A673 (cell line): ENCODE results near the gene NFIC. TPM values are rescaled to one million over a fixed set of nuclear protein-coding genes. Genes with fewer than 3 reads are reported as not detected.
A peak's percentile ranks its signal among the peaks of the same experiment; 100 is the strongest.
"Not testable (repeated sequence)": the region's sequence is repeated elsewhere in the genome, so short reads cannot be mapped to it uniquely, and the experiment has no call there.

Experiments used
- BruUV-seq: library from RNA; stranded (reverse); fragments of 400-500 nt; replicated peaks from 2 replicates; lab custom pipeline; 2021; lab: Mats Ljungman, UMichigan
- CTCF ChIA-PET: fragments of 300-600 bp; sonication (Branson Sonifier 250); formaldehyde crosslinking; loops from one replicate; lab custom pipeline; 2022; ENCODE audit warnings: antibody characterized with exemption; lab: Charles Lee
- POLR2A ChIA-PET: fragments of 300-600 bp; sonication (Branson Sonifier 250); formaldehyde crosslinking; loops from one replicate; lab custom pipeline; 2022; ENCODE audit warnings: antibody characterized with exemption; ENCODE audit not compliant: low non-redundant PET; lab: Charles Lee
- DNase-seq: peaks from one replicate; pipeline ENCODE4 v3.0.0-alpha.2; 2015; ENCODE audit warnings: low spot score
- H3K27ac ChIP-seq: fragments of 200-600 bp; sonication (generic); 2 replicates; pipeline ENCODE4 v1.5.1; 2016; ENCODE audit warnings: mixed run types, low read depth, mild to moderate bottlenecking, mixed read lengths, antibody characterized with exemption, low read length; ENCODE audit not compliant: poor library complexity, severe bottlenecking
- H3K27me3 ChIP-seq: fragments of 200-600 bp; sonication (generic); replicated peaks from 2 replicates; pipeline ENCODE4 v1.6.1; 2017; ENCODE audit warnings: mixed run types, low read depth, mild to moderate bottlenecking, mixed read lengths, antibody characterized with exemption, low read length; ENCODE audit not compliant: insufficient read depth, poor library complexity
- H3K36me3 ChIP-seq: fragments of 200-600 bp; sonication (generic); 2 replicates; pipeline ENCODE4 v1.6.1; 2016; ENCODE audit warnings: mixed run types, mild to moderate bottlenecking, mixed read lengths, antibody characterized with exemption, low read length; ENCODE audit not compliant: insufficient read depth, poor library complexity, severe bottlenecking
- H3K4me1 ChIP-seq: fragments of 200-600 bp; sonication (generic); 2 replicates; pipeline ENCODE4 v1.6.1; 2017; ENCODE audit warnings: mixed run types, mild to moderate bottlenecking, mixed read lengths, antibody characterized with exemption, low read length; ENCODE audit not compliant: insufficient read depth, poor library complexity, severe bottlenecking
- H3K4me3 ChIP-seq: fragments of 200-600 bp; sonication (generic); 2 replicates; pipeline ENCODE4 v1.5.1; 2016; ENCODE audit warnings: low read depth, mixed run types, mild to moderate bottlenecking, mixed read lengths, low read length; ENCODE audit not compliant: poor library complexity, severe bottlenecking
- H3K9me3 ChIP-seq: fragments of 200-600 bp; sonication (generic); 2 replicates; pipeline ENCODE4 v1.6.1; 2016; ENCODE audit warnings: mixed run types, low read depth, mild to moderate bottlenecking, mixed read lengths, antibody characterized with exemption, low read length; ENCODE audit not compliant: poor library complexity, severe bottlenecking
- EZH2 ChIP-seq: fragments of 200-600 bp; sonication (generic); IDR thresholded peaks from 2 replicates; pipeline ENCODE4 v1.6.1; 2017; ENCODE audit warnings: borderline replicate concordance, low read depth, mild to moderate bottlenecking, mixed read lengths, antibody characterized with exemption, low read length; ENCODE audit not compliant: poor library complexity, severe bottlenecking
- intact Hi-C: fragments of 100-400 bp; cut with micrococcal nuclease; formaldehyde crosslinking; loops from one replicate; pipeline ENCODE4 v1.10.0; 2022; ENCODE audit not compliant: unreplicated experiment
- total RNA-seq: library from RNA; stranded (reverse); gene quantifications from 2 replicates; pipeline ENCODE4 v1.2.3, GENCODE V29; 2021
- TF ChIP-seq, protein P1 (sequence below): fragments of 300-800, 200-600 bp; sonication (generic); conservative IDR thresholded peaks from 2 replicates; pipeline ENCODE4 v1.5.1; 2017; ENCODE audit warnings: low read depth, mild to moderate bottlenecking, antibody characterized with exemption, low read length, moderate library complexity, mixed read lengths

Gene NFIC
- total RNA-seq, 1 experiment from 2014 or later = 112 TPM

DNA sequence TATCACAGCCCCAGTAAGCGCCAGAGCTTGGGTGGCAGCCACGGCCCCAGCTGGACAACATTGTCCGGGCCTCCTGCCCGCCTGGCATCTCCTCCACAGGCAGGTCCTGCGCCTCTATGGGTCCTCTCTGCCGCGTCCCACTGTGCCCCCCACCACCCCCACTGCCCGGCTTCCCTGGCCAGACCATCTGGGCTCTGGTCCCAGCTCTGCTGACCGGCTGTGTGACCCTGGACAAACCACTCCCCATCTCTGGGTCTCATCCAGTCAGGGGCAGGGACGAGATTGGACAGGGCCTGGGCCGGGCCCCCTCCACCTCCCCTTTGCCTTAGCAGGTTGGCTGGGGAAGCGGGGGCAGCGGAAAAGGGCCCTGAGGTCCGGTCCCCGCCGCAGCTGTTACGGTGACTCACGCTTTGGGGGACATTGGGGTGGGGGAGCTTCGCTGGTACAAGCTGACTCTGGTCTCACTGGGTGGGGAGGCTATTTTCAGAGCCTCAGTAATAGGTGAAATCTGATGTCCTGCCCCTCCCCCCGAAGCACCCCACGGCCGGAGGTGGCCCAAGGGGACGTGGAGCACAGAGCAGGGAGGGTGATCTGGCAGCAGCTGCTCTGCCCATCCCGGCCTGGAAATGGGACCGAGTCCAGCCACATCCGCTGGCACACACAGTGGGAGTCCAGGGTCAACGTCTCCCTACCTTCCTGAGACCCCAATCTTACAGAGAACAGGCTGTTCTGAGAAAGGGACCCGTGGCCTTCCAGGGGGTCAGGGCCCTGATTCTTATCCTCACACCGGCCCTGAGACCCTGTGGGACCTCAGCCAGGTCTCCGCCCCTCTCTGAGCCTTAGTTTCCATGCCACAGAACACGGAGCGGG, 9.1 kb downstream of the NFIC start:
- POLR2A ChIA-PET = interaction anchor here (0.6 kb wide), 1 partner anchor 67 kb away, joined by 15 read pairs; no protein-coding TSS in a partner anchor
- Histone ChIP-seq H3K36me3 (peaks cover 4% of the 10 kb centered on the region), H3K27ac (peak overlapping the region; percentile 59), H3K9me3 (no peaks in the 10 kb centered on the region), H3K27me3 (no peaks in the 10 kb centered on the region), H3K4me3 (no peak overlapping the region), H3K4me1 (peaks cover 2% of the 10 kb centered on the region)
- intact Hi-C loops = no loop called here
- CTCF ChIA-PET = no interaction called here
- no peak for DNase-seq
- no peak for TF ChIP-seq EZH2
- TF ChIP-seq, protein P1, sequence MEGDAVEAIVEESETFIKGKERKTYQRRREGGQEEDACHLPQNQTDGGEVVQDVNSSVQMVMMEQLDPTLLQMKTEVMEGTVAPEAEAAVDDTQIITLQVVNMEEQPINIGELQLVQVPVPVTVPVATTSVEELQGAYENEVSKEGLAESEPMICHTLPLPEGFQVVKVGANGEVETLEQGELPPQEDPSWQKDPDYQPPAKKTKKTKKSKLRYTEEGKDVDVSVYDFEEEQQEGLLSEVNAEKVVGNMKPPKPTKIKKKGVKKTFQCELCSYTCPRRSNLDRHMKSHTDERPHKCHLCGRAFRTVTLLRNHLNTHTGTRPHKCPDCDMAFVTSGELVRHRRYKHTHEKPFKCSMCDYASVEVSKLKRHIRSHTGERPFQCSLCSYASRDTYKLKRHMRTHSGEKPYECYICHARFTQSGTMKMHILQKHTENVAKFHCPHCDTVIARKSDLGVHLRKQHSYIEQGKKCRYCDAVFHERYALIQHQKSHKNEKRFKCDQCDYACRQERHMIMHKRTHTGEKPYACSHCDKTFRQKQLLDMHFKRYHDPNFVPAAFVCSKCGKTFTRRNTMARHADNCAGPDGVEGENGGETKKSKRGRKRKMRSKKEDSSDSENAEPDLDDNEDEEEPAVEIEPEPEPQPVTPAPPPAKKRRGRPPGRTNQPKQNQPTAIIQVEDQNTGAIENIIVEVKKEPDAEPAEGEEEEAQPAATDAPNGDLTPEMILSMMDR = no peak
- BruUV-seq = no TSS peak

DNA sequence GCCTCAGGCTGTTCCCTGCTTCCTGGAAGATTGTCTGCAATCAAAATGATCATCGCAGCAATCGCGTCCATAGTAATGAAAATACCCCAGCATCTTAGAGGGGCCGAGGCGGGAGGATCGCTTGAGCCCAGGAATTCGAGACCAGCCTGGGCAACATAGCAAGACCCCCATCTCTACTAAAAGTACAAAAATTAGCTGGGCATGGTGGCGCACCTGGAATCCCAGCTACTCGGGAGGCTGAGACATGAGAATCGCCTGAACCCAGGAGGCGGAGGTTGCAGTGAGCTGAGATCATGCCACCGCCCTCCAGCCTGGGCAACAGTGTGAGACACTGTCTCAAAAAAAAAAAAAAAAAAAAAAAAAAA, 9.7 kb downstream of the NFIC start:
- H3K27ac ChIP-seq, H3K9me3 ChIP-seq, DNase-seq, H3K4me3 ChIP-seq, BruUV-seq, intact Hi-C loops, POLR2A ChIA-PET, H3K36me3 ChIP-seq, H3K27me3 ChIP-seq, H3K4me1 ChIP-seq: not testable (repeated sequence)
- CTCF ChIA-PET = interaction anchor here (0.6 kb wide), 1 partner anchor 53 kb away, joined by 4 read pairs; no protein-coding TSS in a partner anchor

DNA sequence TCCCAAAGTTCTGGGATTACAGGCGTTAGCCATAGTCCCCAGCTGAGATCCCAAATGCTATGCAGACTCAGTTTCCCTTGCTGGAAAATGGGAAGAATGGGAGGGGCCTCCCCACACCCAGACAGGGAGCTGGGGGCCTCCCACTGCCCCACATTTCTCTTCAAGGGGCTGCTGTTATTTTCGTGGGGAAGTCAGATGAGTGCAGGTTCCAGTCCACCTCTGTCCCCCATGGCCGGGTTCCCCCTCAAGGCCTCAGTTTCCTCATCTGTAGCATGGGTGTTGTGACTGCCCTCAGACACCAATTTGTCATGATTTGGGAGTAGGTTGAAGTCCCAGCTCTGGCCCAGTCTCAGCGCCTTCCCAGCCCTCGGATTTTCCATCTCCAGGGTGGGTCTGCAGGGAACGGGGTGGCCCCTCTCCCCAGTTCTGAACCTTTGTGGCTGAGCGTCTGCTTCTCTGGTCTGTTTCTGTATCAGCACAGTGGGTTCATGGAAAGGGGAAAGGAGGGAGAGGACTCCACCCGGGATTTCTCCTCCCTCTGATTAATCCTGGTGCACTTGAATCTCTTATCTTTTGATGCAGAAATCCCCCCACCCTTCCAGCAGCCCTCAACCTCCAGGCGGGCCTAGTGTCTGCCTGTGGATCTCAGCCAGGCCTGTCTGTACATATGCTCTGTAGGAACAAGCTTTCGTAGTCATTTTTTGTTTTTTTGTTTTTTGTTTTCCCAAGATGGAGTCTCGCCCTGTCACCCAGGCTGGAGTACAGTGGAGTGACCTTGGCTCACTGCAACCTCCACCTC, 12.2 kb downstream of the NFIC start:
- no peak overlapping the region for H3K4me3 ChIP-seq
- H3K36me3 ChIP-seq = peaks cover 10% of the 10 kb centered on the region
- no peak overlapping the region for H3K27ac ChIP-seq
- ChIA-PET POLR2A (no interaction called here), CTCF (interaction anchor here (1.0 kb wide), 1 partner anchor 51 kb away, joined by 3 read pairs; no protein-coding TSS in a partner anchor)
- no peaks in the 10 kb centered on the region for H3K27me3 ChIP-seq
- no peak for TF ChIP-seq EZH2
- TF ChIP-seq, protein P1 = no peak
- no peaks in the 10 kb centered on the region for H3K9me3 ChIP-seq
- no peaks in the 10 kb centered on the region for H3K4me1 ChIP-seq
- DNase-seq = no peak
- intact Hi-C loops = no loop called here
- no TSS peak for BruUV-seq
